GM12878 (cell line): ENCODE results near the gene DDX49. TPM values are rescaled to one million over a fixed set of nuclear protein-coding genes. Genes with fewer than 3 reads are reported as not detected.

Experiments
- ATAC-seq: fragments of 200-7000 bp; cut with Tn5 transposase; 3 replicates; pipeline ENCODE4 v1.9.1; 2020; ENCODE audit warnings: mild to moderate bottlenecking, moderate library complexity
- BruUV-seq: library from RNA; stranded (reverse); fragments of 400-500 nt; replicated peaks from 2 replicates; lab custom pipeline; 2021; lab: Mats Ljungman, UMichigan
- CTCF ChIA-PET: fragments of 300-600 bp; sonication (Branson Sonifier 250); formaldehyde crosslinking; extraction: SDS; loops from one replicate; lab custom pipeline; 2021; ENCODE audit warnings: inconsistent platforms; lab: Yijun Ruan, JAX
- POLR2A ChIA-PET: fragments of 350-600 bp; formaldehyde crosslinking; extraction: SDS; loops from one replicate; lab custom pipeline; 2021; ENCODE audit warnings: inconsistent platforms; lab: Charles Lee
- RAD21 ChIA-PET: fragments of 300-600 bp; sonication (Branson Sonifier 250); formaldehyde crosslinking; loops from one replicate; lab custom pipeline; 2023; ENCODE audit warnings: antibody characterized with exemption; ENCODE audit not compliant: unreplicated experiment; lab: Charles Lee
- SMC1A ChIA-PET: fragments of 300-600 bp; sonication (Branson Sonifier 250); formaldehyde crosslinking; loops from one replicate; lab custom pipeline; 2023; ENCODE audit not compliant: unreplicated experiment, uncharacterized antibody; lab: Charles Lee
- DNase-seq: peaks from one replicate; pipeline ENCODE4 v3.0.0-alpha.2; 2011; ENCODE audit warnings: low read depth, low spot score
- FAIRE-seq: peaks from 3 replicates; lab custom pipeline; 2011; peaks lifted over from hg19 to GRCh38; lab: Jason Lieb, UNC
- H2AFZ ChIP-seq: 2 replicates; pipeline ENCODE4 v1.6.0; 2011; ENCODE audit warnings: low read depth, low read length, control low read depth; ENCODE audit not compliant: control insufficient read depth
- H3K27ac ChIP-seq: 2 replicates; pipeline ENCODE4 v1.5.1; 2011; ENCODE audit warnings: control low read depth; ENCODE audit not compliant: control insufficient read depth, insufficient read depth
- H3K27me3 ChIP-seq, 2 experiments: replicated peaks in 1 of 2; 2 replicates each; pipeline versions ENCODE4 v1.6.0 to v1.6.1; 2011; ENCODE audit warnings: low read length in 1 of 2; ENCODE audit not compliant: control insufficient read depth in 2 of 2, insufficient read depth in 2 of 2
- H3K36me3 ChIP-seq, 2 experiments: 2 replicates each; pipeline ENCODE4 v1.5.1; 2011; ENCODE audit warnings: low read length in 1 of 2; ENCODE audit not compliant: control insufficient read depth in 2 of 2, insufficient read depth in 2 of 2
- H3K4me1 ChIP-seq: 2 replicates; pipeline ENCODE4 v1.6.1; 2011; ENCODE audit warnings: mild to moderate bottlenecking, low read length, moderate library complexity, mixed read lengths; ENCODE audit not compliant: control insufficient read depth, insufficient read depth
- H3K4me2 ChIP-seq: 2 replicates; pipeline ENCODE4 v1.6.0; 2011; ENCODE audit warnings: control low read depth; ENCODE audit not compliant: control insufficient read depth, insufficient read depth
- H3K4me3 ChIP-seq: fragments of 200-600 bp; sonication (generic); 2 replicates; pipeline ENCODE4 v1.5.1; 2016
- H3K79me2 ChIP-seq: 2 replicates; pipeline ENCODE4 v1.6.0; 2011; ENCODE audit warnings: low read length; ENCODE audit not compliant: control insufficient read depth, insufficient read depth
- H3K9ac ChIP-seq: 2 replicates; pipeline ENCODE4 v1.8.0; 2011; ENCODE audit warnings: low read length, control low read depth, mixed read lengths; ENCODE audit not compliant: control insufficient read depth, insufficient read depth
- H3K9me3 ChIP-seq: replicated peaks from 3 replicates; pipeline ENCODE4 v1.5.1; 2011; ENCODE audit warnings: mild to moderate bottlenecking, low read length; ENCODE audit not compliant: control insufficient read depth, insufficient read depth
- H4K20me1 ChIP-seq: 2 replicates; pipeline ENCODE4 v1.6.0; 2011; ENCODE audit not compliant: control insufficient read depth, insufficient read depth
- BACH1 ChIP-seq: fragments of 450-650 bp; IDR thresholded peaks from 2 replicates; pipeline ENCODE4 v1.6.1; 2017; ENCODE audit warnings: mild to moderate bottlenecking, borderline replicate concordance
- ELK1 ChIP-seq: IDR thresholded peaks from 2 replicates; pipeline ENCODE4 v1.6.1; 2012; ENCODE audit warnings: low read depth, low read length, improper control_type of control experiment
- FOXM1 ChIP-seq: IDR thresholded peaks from 2 replicates; pipeline ENCODE4 v1.6.1; 2012; ENCODE audit warnings: low read depth, mild to moderate bottlenecking, inconsistent platforms, low read length, moderate library complexity
- IRF5 ChIP-seq: fragments of 450-650 bp; IDR thresholded peaks from 2 replicates; pipeline ENCODE4 v1.6.1; 2017; ENCODE audit warnings: borderline replicate concordance
- KAT2A ChIP-seq: conservative IDR thresholded peaks from 2 replicates; pipeline ENCODE4 v1.6.1; 2011; ENCODE audit warnings: low read depth, low read length; ENCODE audit not compliant: control insufficient read depth
- KLF5 ChIP-seq: fragments of 450-650 bp; IDR thresholded peaks from 2 replicates; pipeline ENCODE4 v1.6.1; 2014; ENCODE audit warnings: mild to moderate bottlenecking; ENCODE audit not compliant: partially characterized antibody
- MTA2 ChIP-seq: fragments of 450-650 bp; IDR thresholded peaks from 2 replicates; pipeline ENCODE4 v1.6.1; 2016; ENCODE audit warnings: low read depth, mild to moderate bottlenecking, moderate library complexity
- NR2C2 ChIP-seq: IDR thresholded peaks from 2 replicates; pipeline ENCODE4 v1.6.1; 2011; ENCODE audit warnings: borderline replicate concordance, low read depth; ENCODE audit not compliant: control insufficient read depth, insufficient read length
- SMAD5 ChIP-seq: IDR thresholded peaks from 2 replicates; pipeline ENCODE4 v1.6.1; 2016; ENCODE audit warnings: antibody characterized with exemption, low read depth
- SREBF2 ChIP-seq: IDR thresholded peaks from 2 replicates; pipeline ENCODE4 v1.6.1; 2012; ENCODE audit warnings: mild to moderate bottlenecking, low read length
- STAT1 ChIP-seq: fragments of 450-650 bp; conservative IDR thresholded peaks from 2 replicates; pipeline ENCODE4 v1.6.1; 2014; ENCODE audit warnings: antibody characterized with exemption, mild to moderate bottlenecking
- USF2 ChIP-seq: IDR thresholded peaks from 2 replicates; pipeline ENCODE4 v1.6.1; 2011; ENCODE audit warnings: low read depth, low read length, improper control_type of control experiment, borderline replicate concordance
- WGBS: methylation state at CpG from one replicate; pipeline ENCODE4 v1.1.6; 2016; ENCODE audit warnings: low lambda C conversion rate; ENCODE audit not compliant: insufficient replicate concordance, insufficient coverage; ENCODE audit errors: missing lambda C conversion rate; 5-methylcytosine and 5-hydroxymethylcytosine counted together
- in situ Hi-C: fragments of 300-500 bp; cut with MboI; formaldehyde crosslinking; loops from 9 replicates; pipeline ENCODE4 v1.14.3; 2018; ENCODE audit warnings: mixed read lengths
- intact Hi-C: fragments of 100-400 bp; cut with micrococcal nuclease; formaldehyde crosslinking; loops from one replicate; pipeline ENCODE4 v1.14.2; 2022; ENCODE audit not compliant: unreplicated experiment
- polyA plus RNA-seq, 11 experiments: library from polyadenylated mRNA; depleted of rRNA in 4 of 11; unstranded in 6 of 11; stranded (reverse) in 5 of 11; fragments of >200 nt; fragmentation: Nextera tagmentation in 4 of 11; fragmentation: Illumina TruSeq in 1 of 11; extraction: Ambion mirVana in 4 of 11; extraction: Trizol in 1 of 11; gene quantifications; 1 replicate in 1 of 11; 2 replicates in 10 of 11; pipeline versions ENCODE4 v1.2.1 to v1.2.3, GENCODE V29; 2011 to 2016; ENCODE audit warnings: inconsistent platforms in 2 of 11, missing spikeins in 2 of 11, low read depth in 1 of 11
- total RNA-seq, 4 experiments: library from RNA; depleted of rRNA in 3 of 4; stranded (reverse); fragments of >200 nt in 3 of 4; fragmentation: Illumina TruSeq in 1 of 4; extraction: Trizol in 1 of 4; gene quantifications; 2 replicates each; pipeline versions ENCODE4 v1.2.1 to v1.2.3, GENCODE V29; 2013 to 2021

DDX49 gene
- total and polyA plus RNA-seq, 10 of the 15 experiments (the other 5 are each of a cell fraction or from before 2014, with no cell fraction given): 0.58 to 102 (median 48.1) TPM

- no peak for ATAC-seq
- Histone ChIP-seq H2AFZ (no peak overlapping the region), H3K79me2 (no peaks in the 10 kb centered on the region), H3K4me1 (no peaks in the 10 kb centered on the region), H3K9me3 (no peaks in the 10 kb centered on the region; the same call in 2 of the 3 replicates), H4K20me1 (no peaks in the 10 kb centered on the region), H3K4me3 (no peak overlapping the region), H3K4me2 (no peak overlapping the region), H3K27me3 (no peaks in the 10 kb centered on the region), H3K27ac (no peak overlapping the region), H3K36me3 (no peaks in the 10 kb centered on the region), H3K9ac (no peak overlapping the region)
- DNase-seq: no peak
- WGBS: 44% methylated on average over 5 of the region's 5 CpGs
- RAD21 ChIA-PET: interaction anchor here (0.7 kb wide), 1 partner anchor 33 kb away, joined by 3 read pairs; no protein-coding TSS in a partner anchor
- SMC1A ChIA-PET: no interaction called here
- TF ChIP-seq IRF5: no peak
- no peak for TF ChIP-seq NR2C2
- no peak for TF ChIP-seq ELK1
- TF ChIP-seq FOXM1: no peak
- no peak for TF ChIP-seq SREBF2
- TF ChIP-seq KLF5: no peak
- TF ChIP-seq MTA2: no peak
- TF ChIP-seq BACH1: no peak
- TF ChIP-seq STAT1: no peak
- TF ChIP-seq SMAD5: no peak
- TF ChIP-seq USF2: no peak
- no peak for TF ChIP-seq KAT2A
- FAIRE-seq: no peak
- BruUV-seq: no TSS peak
- in situ Hi-C loops: no loop called here
- intact Hi-C loops: no loop called here
- CTCF ChIA-PET: interaction anchor here (0.5 kb wide), 1 partner anchor 16 kb away, joined by 3 read pairs; no protein-coding TSS in a partner anchor
- POLR2A ChIA-PET: interaction anchor here (0.6 kb wide), 1 partner anchor 23 kb away, joined by 3 read pairs; no protein-coding TSS in a partner anchor
Observed at GRCh38 chr19:18972851-18973250, 53.3 kb downstream of the DDX49 start.
